ENCODE results near the gene DLST.

The DLST gene

DNA sequence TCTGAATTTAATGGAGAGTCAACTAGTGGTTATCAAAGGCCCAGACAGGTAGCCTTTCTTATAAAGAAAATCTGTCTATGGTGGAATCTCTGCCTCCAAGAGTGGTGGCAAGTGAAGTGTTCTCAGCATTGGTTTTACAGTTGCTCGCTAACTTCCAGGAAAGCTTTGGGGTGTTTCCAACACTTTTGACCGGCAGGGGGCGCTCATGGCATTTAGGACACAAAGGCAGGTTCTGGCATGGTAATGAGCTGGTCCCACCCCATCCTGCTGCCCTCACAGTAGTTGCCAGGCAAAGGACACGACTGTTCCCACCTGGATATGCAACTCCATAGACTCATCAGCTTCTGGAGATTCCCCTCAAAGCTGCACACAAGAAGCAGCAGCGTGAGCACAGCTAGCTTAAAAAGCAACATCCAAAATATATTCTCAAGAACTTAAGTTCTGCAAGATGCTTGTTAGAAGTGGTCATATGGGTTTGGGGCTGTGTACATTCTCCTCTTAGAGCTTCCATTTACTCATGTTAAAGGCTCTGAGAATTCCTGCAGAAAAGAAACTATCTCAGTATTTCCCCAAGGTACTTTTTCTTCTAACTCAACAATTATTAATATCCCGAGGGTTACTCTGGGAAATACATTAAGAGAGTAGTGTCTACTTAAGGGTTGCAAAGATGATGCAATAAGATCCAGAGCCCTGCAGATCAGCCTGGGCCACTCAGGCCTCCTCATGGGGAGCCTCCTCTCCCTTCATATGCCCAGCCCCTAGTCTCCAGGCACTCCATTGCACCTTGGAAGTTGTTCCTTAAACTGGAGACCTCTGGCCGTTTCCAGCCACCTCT is 20.6 kb upstream of the DLST start:
- H3K27ac ChIP-seq, result no peak overlapping the region
- TF ChIP-seq CTCF (IDR thresholded peaks at IDR 0.05), result peak; percentile 94
- TF ChIP-seq ZFX (IDR thresholded peaks at IDR 0.05; ENCODE audit: borderline replicate concordance), result no peak

DNA sequence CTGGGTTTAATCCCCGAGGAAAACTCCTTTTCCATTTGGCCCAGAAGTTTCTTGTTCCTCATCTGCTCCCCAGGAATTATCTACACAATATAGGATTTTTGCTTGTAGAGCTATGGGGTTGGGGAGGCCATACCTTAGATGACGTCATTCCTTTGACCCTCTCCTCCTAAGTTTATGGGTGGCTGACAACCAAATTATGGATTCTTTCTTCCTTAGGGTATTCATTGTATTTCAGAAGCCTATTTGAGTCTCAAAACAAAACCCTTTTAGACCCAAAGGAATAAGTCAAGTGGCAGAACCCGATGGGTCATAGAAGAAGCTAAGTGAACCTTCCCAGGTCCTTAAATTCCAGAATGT is 20.0 kb upstream of the DLST start:
- no peak overlapping the region for H3K27ac ChIP-seq
- TF ChIP-seq ZFX (IDR thresholded peaks at IDR 0.05; ENCODE audit: borderline replicate concordance) (no peak), CTCF (IDR thresholded peaks at IDR 0.05) (no peak)

GRCh38 chr14:74863274-74863673 is 18.4 kb upstream of the DLST start:
- TF ChIP-seq ZFX (IDR thresholded peaks at IDR 0.05; ENCODE audit: borderline replicate concordance), result no peak
- TF ChIP-seq CTCF (IDR thresholded peaks at IDR 0.05), result no peak
- H3K27ac ChIP-seq, result no peak overlapping the region

GRCh38 chr14:74864198-74864597 is 17.5 kb upstream of the DLST start:
- no peak overlapping the region for H3K27ac ChIP-seq
- no peak for TF ChIP-seq CTCF (IDR thresholded peaks at IDR 0.05)
- no peak for TF ChIP-seq ZFX (IDR thresholded peaks at IDR 0.05; ENCODE audit: borderline replicate concordance)

DNA sequence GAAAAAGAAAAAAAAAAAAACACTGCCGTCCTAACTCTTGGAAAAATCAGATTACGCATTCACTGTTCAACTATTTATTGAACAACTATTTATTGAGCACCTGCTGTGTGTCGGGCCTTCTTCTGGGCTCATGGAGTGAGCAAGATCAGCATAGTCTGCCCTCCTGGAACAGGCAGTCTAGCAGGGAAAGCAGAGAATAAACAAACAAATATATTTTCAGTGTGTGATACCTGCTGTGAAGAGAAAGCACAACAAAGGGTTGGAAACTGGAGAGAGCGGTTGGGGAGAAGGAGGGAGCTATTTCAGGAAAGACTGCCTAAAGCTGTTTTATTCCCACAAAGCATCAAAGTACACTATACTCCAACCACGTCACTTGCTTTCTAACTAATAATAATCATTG is 16.6 kb upstream of the DLST start:
- TF ChIP-seq CTCF (IDR thresholded peaks at IDR 0.05), result no peak
- no peak for TF ChIP-seq ZFX (IDR thresholded peaks at IDR 0.05; ENCODE audit: borderline replicate concordance)
- H3K27ac ChIP-seq, result no peak overlapping the region

DNA sequence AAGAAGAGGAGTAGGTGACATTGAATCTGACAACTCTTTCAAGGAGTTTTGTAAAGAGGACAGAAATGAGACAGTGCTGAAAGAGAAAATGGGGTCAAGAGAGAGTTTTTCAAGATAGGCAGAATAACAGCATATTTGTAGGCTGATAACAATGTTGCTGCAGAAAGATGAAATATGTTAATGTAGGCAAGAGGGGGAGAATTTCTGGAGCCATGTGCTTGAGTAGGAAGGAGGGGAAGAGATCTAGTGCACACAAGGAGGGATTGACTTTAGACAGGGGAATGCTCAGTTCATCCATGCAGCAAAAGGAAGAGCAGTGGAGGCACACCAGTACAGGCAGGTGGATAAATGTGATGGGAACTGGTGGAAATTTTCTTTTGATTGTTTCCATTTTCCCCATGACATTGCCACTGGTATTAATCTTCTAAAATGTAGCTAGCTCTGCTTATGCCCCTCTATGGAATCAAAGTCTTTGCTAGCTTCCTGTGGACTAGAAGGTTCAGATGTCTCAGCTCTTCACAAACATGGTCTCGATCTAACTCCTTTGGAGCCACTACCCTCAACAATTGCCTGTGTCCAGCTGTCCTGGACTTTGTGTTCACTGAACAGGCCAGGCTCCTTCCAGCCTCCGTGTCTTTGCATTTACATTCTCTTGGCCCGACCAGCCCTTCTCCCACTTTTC is 14.9 kb upstream of the DLST start:
- TF ChIP-seq CTCF (IDR thresholded peaks at IDR 0.05) (no peak), ZFX (IDR thresholded peaks at IDR 0.05; ENCODE audit: borderline replicate concordance) (no peak)
- no peak overlapping the region for H3K27ac ChIP-seq

DNA sequence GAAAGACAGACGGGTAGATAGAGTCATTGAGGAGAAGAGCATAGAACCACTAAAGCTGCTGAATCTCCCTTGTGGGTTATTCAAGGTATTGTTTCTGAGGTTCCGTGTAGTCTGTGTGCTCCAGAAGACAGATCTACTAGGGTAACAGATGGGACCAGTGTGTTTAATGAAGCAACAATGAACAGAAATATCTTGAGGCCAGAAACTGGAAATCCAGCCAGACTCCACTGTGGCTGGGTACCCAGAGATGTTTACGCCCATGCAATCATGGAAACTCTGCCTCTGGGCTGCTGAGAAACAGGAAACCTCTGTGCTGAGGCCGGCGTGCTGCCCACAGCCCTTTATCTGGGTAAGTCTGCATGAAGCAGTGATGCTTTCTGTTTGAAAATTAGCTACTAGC is 14.0 kb upstream of the DLST start:
- TF ChIP-seq CTCF (IDR thresholded peaks at IDR 0.05), result no peak
- no peak for TF ChIP-seq ZFX (IDR thresholded peaks at IDR 0.05; ENCODE audit: borderline replicate concordance)
- H3K27ac ChIP-seq, result no peak overlapping the region
